GM06990 (cell line): Measurements from ENCODE around the gene TFEB.

Experiments used
- DNase-seq: peaks from one replicate; pipeline ENCODE4 v3.0.0-alpha.2; 2011; ENCODE audit not compliant: insufficient read length; ENCODE audit errors: extremely low read depth
- H3K27me3 ChIP-seq: replicated peaks from 2 replicates; pipeline ENCODE4 v1.6.0; 2011; ENCODE audit warnings: low read length; ENCODE audit not compliant: control insufficient read depth, insufficient read depth
- H3K36me3 ChIP-seq: 2 replicates; pipeline ENCODE4 v1.5.1; 2011; ENCODE audit warnings: low read length; ENCODE audit not compliant: control insufficient read depth, insufficient read depth
- H3K4me3 ChIP-seq: replicated peaks from 2 replicates; pipeline ENCODE4 v1.5.1; 2011; ENCODE audit warnings: low read depth, mild to moderate bottlenecking, control low read depth, low read length
- TF ChIP-seq, protein P1 (sequence below): IDR thresholded peaks from 2 replicates; pipeline ENCODE4 v1.5.1; 2011; ENCODE audit warnings: low read length, control low read depth, mild to moderate bottlenecking, inconsistent platforms; ENCODE audit not compliant: insufficient read depth, poor library complexity, severe bottlenecking

Gene TFEB

DNA sequence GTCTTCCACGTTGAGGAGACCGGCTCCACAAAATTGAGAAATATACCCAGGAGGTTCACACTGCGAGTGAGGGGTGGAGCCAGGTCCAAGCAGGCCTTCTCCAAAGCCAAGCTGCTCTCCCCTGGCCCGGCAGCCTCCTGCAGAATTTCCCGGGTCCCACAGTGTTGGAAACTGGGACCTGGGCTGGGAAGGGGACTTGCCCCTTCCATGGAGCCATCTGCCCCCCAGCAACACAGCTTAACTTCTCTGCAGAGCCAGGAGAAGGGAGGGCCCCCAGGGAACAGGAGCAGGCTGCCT lies 61.8 kb downstream of the TFEB start:
- no peaks in the 10 kb centered on the region; the same call in 1 of the 2 replicates for H3K27me3 ChIP-seq
- no peak for DNase-seq
- no peaks in the 10 kb centered on the region for H3K36me3 ChIP-seq
- H3K4me3 ChIP-seq, result no peak overlapping the region
- TF ChIP-seq, protein P1, sequence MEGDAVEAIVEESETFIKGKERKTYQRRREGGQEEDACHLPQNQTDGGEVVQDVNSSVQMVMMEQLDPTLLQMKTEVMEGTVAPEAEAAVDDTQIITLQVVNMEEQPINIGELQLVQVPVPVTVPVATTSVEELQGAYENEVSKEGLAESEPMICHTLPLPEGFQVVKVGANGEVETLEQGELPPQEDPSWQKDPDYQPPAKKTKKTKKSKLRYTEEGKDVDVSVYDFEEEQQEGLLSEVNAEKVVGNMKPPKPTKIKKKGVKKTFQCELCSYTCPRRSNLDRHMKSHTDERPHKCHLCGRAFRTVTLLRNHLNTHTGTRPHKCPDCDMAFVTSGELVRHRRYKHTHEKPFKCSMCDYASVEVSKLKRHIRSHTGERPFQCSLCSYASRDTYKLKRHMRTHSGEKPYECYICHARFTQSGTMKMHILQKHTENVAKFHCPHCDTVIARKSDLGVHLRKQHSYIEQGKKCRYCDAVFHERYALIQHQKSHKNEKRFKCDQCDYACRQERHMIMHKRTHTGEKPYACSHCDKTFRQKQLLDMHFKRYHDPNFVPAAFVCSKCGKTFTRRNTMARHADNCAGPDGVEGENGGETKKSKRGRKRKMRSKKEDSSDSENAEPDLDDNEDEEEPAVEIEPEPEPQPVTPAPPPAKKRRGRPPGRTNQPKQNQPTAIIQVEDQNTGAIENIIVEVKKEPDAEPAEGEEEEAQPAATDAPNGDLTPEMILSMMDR, result no peak

DNA sequence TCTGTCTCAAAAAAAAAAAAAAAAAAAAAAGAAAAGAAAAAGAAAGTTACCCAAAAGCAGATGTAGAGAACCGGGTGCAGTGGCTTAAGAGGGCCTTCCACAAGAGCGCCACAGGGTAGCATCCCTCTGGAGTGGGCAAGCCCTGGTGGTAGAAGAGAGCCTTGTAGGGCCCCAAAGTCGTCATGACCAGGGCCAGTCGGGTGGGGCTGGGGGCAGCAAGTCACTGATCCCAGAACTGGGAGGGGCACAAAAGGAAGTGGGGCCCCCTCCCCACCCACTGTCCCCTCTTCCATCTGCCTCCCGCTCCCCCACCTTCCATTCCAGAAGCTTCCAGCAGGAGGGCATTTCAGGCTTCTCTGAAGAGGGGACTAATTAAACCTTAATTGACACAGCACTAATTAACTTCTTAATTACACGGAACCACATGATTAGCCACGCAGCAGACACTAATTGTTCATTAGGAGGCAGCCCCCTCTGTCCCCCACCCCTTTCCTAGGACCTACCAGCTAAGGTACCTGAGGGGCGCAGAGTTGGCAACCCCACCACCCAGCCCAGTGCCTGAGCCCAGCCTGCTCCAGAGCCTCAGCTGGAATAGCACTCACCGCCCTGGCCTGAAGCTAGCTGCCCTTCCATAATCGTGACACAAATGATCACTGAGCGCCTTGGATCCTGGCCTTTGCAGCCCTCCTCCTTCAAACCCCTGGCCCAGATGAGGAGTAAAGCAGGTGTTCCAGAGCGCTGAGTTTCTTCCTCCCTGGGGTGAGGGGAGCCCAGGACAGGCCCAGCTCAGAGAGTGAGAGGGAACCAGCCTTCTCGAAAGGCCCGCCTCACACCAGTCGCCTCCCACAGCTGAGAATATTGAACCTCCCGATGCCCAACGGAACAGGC lies 62.3 kb downstream of the TFEB start:
- TF ChIP-seq, protein P1, result no peak
- no peak for DNase-seq
- H3K4me3 ChIP-seq, result no peak overlapping the region
- no peaks in the 10 kb centered on the region for H3K36me3 ChIP-seq
- H3K27me3 ChIP-seq, result no peaks in the 10 kb centered on the region; the same call in 1 of the 2 replicates

DNA sequence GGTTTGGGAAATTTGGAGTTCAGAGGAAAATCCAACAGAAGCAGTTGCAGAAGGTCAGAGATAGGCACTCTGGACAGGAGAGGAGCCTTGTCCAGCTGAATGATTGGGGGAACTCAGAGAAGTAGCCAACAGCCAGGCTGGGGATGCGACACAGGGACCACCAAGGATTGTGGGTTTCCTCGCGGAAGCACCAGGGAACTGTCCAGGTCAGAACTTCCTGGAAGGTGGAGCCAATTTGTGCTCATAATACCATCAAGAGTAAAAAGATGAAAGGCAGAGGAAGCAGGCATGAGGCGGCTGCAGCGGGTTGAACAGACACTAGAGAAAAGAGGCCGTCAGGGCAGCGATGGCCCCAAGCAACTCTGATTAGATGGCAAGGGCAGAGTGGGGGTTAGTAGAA lies 63.4 kb downstream of the TFEB start:
- no peak overlapping the region for H3K4me3 ChIP-seq
- no peaks in the 10 kb centered on the region; the same call in 1 of the 2 replicates for H3K27me3 ChIP-seq
- no peak for DNase-seq
- TF ChIP-seq, protein P1, result no peak
- no peaks in the 10 kb centered on the region for H3K36me3 ChIP-seq

DNA sequence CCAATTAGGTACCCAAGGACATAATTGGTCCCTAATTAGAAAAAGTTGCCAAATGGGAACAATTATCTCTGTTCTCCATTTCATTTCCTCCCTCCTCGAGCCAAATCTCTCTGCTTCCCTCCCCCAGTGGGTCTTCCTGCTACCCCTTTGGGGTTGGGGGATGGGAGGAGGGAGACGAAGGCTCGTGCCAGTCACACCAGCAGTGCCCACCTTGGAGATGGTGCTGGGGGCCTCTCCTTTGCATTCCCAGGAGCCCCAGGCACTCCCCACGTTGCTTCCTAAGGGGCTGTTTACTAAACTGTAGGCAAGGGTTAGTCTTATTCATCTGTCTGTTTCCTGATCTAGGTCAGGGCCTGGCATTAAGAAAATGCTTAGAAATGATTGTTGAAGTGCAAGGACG lies 64.0 kb downstream of the TFEB start:
- Histone ChIP-seq H3K27me3 (no peaks in the 10 kb centered on the region; the same call in 1 of the 2 replicates), H3K4me3 (no peak overlapping the region), H3K36me3 (no peaks in the 10 kb centered on the region)
- TF ChIP-seq, protein P1, result no peak
- no peak for DNase-seq

DNA sequence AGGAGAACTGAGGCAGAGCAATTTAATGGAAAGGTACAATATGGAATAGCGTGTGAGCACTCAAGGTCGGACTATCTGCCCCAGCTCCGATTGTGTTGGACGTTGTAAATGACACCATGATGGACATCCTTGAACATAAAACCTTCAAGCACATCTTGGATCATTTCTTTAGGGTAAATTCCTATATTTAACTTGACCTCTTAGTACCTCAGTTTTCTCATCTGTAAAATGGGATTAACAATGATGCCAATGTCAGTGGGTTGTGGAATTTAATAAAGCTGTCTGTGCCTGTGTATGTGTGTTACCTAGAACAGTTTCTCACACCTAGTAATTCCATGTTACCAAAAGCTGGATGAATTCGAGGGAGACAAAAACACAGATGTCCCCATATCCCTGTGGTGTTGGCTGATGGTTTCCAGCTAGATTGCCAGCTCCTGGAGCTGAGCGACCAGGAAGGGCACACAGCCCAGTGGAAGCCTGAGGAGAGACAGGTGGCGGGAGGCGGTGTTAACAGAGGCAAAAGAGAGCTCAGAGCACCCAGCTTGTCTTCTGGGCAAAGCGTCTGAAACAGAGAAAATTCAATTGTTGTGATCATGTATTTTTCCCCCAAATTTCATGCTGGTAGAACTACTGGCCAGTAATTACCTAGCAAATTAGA lies 64.6 kb downstream of the TFEB start:
- Histone ChIP-seq H3K4me3 (no peak overlapping the region), H3K36me3 (no peaks in the 10 kb centered on the region), H3K27me3 (no peaks in the 10 kb centered on the region; the same call in 1 of the 2 replicates)
- DNase-seq, result no peak
- TF ChIP-seq, protein P1, result no peak
